ENCODE measurements around the gene FAM83E. TPM values are rescaled to one million over a fixed set of nuclear protein-coding genes. Genes with fewer than 3 reads are reported as not detected.
A peak's percentile ranks its signal among the peaks of the same experiment; 100 is the strongest.

The FAM83E gene
- total and polyA plus RNA-seq, 2 experiments from 2014 or later: 1.0 to 2.3 TPM

DNA sequence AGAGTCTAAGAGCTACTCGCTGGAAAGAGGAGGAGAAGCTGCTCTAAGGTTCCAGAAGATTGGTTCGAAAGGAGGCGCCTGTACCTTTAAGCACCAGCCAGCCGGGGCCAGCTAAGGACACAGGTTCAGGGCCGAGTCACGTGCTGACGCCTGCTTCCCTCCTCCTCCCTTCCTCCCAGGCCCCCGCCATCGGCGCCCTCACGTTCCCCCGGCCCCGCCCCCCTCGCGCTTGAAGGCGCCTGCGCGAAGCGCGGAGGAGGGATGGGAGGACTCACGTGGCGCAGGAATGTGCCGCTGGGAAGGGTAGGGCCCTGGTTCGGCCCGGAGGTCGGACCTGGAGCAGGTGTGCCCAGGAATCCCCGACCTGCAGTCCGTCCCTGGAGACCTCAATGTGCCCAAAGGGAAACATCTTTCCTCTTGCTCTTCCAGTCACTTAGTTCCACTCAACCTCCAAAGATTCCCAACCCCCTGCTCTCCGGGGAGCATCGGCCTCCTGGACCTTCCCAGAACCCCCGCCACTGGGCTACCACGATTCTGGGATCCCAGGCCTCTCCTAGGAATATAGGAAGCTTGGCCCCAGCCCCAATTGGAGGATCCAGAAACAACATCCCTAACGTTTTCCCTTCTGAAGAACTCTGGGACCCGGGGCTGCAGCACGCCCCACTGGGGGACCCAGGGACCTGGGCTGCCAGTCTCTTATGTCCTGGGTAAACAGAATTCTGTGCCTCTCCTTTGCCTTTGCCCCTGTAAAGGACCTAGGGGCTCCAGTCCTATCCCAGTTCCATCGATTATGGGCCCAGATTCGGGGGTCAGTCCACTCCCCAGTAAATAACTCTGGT, 19.8 kb upstream of the FAM83E start (continued):
- TF ChIP-seq, protein P1, sequence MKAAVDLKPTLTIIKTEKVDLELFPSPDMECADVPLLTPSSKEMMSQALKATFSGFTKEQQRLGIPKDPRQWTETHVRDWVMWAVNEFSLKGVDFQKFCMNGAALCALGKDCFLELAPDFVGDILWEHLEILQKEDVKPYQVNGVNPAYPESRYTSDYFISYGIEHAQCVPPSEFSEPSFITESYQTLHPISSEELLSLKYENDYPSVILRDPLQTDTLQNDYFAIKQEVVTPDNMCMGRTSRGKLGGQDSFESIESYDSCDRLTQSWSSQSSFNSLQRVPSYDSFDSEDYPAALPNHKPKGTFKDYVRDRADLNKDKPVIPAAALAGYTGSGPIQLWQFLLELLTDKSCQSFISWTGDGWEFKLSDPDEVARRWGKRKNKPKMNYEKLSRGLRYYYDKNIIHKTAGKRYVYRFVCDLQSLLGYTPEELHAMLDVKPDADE (IDR thresholded peaks at IDR 0.05): peak; percentile 32; the same call in 1 of the 2 replicates
- TF ChIP-seq, protein P2, sequence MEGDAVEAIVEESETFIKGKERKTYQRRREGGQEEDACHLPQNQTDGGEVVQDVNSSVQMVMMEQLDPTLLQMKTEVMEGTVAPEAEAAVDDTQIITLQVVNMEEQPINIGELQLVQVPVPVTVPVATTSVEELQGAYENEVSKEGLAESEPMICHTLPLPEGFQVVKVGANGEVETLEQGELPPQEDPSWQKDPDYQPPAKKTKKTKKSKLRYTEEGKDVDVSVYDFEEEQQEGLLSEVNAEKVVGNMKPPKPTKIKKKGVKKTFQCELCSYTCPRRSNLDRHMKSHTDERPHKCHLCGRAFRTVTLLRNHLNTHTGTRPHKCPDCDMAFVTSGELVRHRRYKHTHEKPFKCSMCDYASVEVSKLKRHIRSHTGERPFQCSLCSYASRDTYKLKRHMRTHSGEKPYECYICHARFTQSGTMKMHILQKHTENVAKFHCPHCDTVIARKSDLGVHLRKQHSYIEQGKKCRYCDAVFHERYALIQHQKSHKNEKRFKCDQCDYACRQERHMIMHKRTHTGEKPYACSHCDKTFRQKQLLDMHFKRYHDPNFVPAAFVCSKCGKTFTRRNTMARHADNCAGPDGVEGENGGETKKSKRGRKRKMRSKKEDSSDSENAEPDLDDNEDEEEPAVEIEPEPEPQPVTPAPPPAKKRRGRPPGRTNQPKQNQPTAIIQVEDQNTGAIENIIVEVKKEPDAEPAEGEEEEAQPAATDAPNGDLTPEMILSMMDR (conservative IDR thresholded peaks at IDR 0.05; ENCODE audit: low read depth in 2 of 2): no peak
- no peak for TF ChIP-seq ZNF114 (CRISPR knock-in tag; IDR thresholded peaks at IDR 0.05)
- TF ChIP-seq ZNF331 (CRISPR knock-in tag; IDR thresholded peaks at IDR 0.05; ENCODE audit: low read depth): no peak
- TF ChIP-seq NANOG (IDR thresholded peaks at IDR 0.05; ENCODE audit: borderline replicate concordance): no peak

DNA sequence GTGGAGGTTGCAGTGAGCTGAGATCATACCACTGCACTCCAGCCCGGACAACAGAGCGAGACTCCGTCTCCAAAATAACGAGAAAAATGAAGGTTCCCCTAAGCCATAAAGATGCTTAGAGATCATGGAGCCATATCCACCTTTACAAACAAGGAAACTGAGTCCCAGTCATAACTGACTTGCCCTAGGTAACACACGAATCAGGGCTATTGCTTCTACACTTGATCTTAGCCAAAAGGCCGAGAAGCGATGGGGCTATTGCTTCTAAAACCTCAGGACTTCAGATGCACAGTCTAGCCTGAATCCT, 19.1 kb upstream of the FAM83E start:
- H3K36me3 ChIP-seq (ENCODE audit: insufficient read depth): no peaks in the 10 kb centered on the region
- peaks cover 36% of the 10 kb centered on the region for H3K27me3 Mint-ChIP-seq (ENCODE audit: insufficient read depth, low read depth, poor library complexity)
- no peaks in the 10 kb centered on the region for H4K20me1 ChIP-seq (replicated peaks; ENCODE audit: insufficient read depth)
- no peak for DNase-seq (ENCODE audit: low spot score)
- no peak overlapping the region for H3K27ac Mint-ChIP-seq
- H3K9me3 Mint-ChIP-seq: no peaks in the 10 kb centered on the region; the same call in 2 of the 3 replicates
- peak overlapping the region; percentile 29; the same call in 1 of the 2 replicates for H3K4me3 ChIP-seq
- peaks cover 11% of the 10 kb centered on the region for H3K36me3 Mint-ChIP-seq (ENCODE audit: low read depth)
- H3K4me1 ChIP-seq (ENCODE audit: insufficient read depth): peaks cover 30% of the 10 kb centered on the region
- peak overlapping the region; percentile 60 for H3K4me3 Mint-ChIP-seq
- no peaks in the 10 kb centered on the region for H3K79me2 ChIP-seq (replicated peaks; ENCODE audit: insufficient read depth)
- peaks cover 31% of the 10 kb centered on the region for H3K4me1 Mint-ChIP-seq
- peaks cover 14% of the 10 kb centered on the region for H3K27me3 ChIP-seq (ENCODE audit: insufficient read depth)
- peaks cover 49% of the 10 kb centered on the region for H3F3A ChIP-seq (replicated peaks; ENCODE audit: low read depth)
- H3K27ac ChIP-seq (ENCODE audit: low read depth): no peak overlapping the region
- no peak overlapping the region for H2AFZ ChIP-seq
- no peak for ATAC-seq
- no peaks in the 10 kb centered on the region for H3K9me2 ChIP-seq (ENCODE audit: insufficient read depth)
- peak overlapping the region; percentile 69 for H3K4me2 ChIP-seq
- TF ChIP-seq NANOG (IDR thresholded peaks at IDR 0.05; ENCODE audit: borderline replicate concordance): no peak
- TF ChIP-seq, protein P3, sequence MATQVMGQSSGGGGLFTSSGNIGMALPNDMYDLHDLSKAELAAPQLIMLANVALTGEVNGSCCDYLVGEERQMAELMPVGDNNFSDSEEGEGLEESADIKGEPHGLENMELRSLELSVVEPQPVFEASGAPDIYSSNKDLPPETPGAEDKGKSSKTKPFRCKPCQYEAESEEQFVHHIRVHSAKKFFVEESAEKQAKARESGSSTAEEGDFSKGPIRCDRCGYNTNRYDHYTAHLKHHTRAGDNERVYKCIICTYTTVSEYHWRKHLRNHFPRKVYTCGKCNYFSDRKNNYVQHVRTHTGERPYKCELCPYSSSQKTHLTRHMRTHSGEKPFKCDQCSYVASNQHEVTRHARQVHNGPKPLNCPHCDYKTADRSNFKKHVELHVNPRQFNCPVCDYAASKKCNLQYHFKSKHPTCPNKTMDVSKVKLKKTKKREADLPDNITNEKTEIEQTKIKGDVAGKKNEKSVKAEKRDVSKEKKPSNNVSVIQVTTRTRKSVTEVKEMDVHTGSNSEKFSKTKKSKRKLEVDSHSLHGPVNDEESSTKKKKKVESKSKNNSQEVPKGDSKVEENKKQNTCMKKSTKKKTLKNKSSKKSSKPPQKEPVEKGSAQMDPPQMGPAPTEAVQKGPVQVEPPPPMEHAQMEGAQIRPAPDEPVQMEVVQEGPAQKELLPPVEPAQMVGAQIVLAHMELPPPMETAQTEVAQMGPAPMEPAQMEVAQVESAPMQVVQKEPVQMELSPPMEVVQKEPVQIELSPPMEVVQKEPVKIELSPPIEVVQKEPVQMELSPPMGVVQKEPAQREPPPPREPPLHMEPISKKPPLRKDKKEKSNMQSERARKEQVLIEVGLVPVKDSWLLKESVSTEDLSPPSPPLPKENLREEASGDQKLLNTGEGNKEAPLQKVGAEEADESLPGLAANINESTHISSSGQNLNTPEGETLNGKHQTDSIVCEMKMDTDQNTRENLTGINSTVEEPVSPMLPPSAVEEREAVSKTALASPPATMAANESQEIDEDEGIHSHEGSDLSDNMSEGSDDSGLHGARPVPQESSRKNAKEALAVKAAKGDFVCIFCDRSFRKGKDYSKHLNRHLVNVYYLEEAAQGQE (IDR thresholded peaks at IDR 0.05; ENCODE audit: unreplicated experiment): no peak
- no peak for TF ChIP-seq CREB1 (CRISPR knock-in tag; IDR thresholded peaks at IDR 0.05; ENCODE audit: low read depth)
- TF ChIP-seq EZH2 (IDR thresholded peaks at IDR 0.05; ENCODE audit: low read depth, unreplicated experiment): no peak
- no peak for TF ChIP-seq ZNF331 (CRISPR knock-in tag; IDR thresholded peaks at IDR 0.05; ENCODE audit: low read depth)
- no peak for TF ChIP-seq JUNB (IDR thresholded peaks at IDR 0.05; ENCODE audit: unreplicated experiment)
- no peak for TF ChIP-seq STAT1 (IDR thresholded peaks at IDR 0.05; ENCODE audit: unreplicated experiment)
- TF ChIP-seq, protein P2 (conservative IDR thresholded peaks at IDR 0.05; ENCODE audit: low read depth in 2 of 2): no peak
- TF ChIP-seq POLR2AphosphoS5 (IDR thresholded peaks at IDR 0.05; ENCODE audit: low read depth): no peak
